WTC11 (cell line): ENCODE results near the gene COA5. TPM values are rescaled to one million over a fixed set of nuclear protein-coding genes. Genes with fewer than 3 reads are reported as not detected.

Experiments
- ATAC-seq: fragments of 200-7000 bp; cut with Tn5 transposase; 2 replicates; pipeline ENCODE4 v1.10.0; 2021; ENCODE audit warnings: mild to moderate bottlenecking, moderate library complexity
- CTCF ChIA-PET: fragments of 300-600 bp; sonication (Branson Sonifier 250); formaldehyde crosslinking; loops from one replicate; lab custom pipeline; 2021; ENCODE audit warnings: antibody characterized with exemption; lab: Charles Lee
- POLR2A ChIA-PET: fragments of 350-600 bp; sonication (Branson Sonifier 250); formaldehyde crosslinking; loops from one replicate; lab custom pipeline; 2021; ENCODE audit warnings: antibody characterized with exemption; lab: Charles Lee
- DNase-seq: peaks from one replicate; pipeline ENCODE4 v3.0.0; 2021; ENCODE audit warnings: low spot score
- H3K27ac Mint-ChIP-seq: 2 replicates; pipeline ENCODE4 v1.8.0; 2021; ENCODE audit warnings: mixed read lengths
- H3K27me3 Mint-ChIP-seq: 2 replicates; pipeline ENCODE4 v1.8.0; 2021; ENCODE audit warnings: low read depth, mild to moderate bottlenecking, moderate library complexity, mixed read lengths
- H3K36me3 Mint-ChIP-seq: 2 replicates; pipeline ENCODE4 v1.8.0; 2021; ENCODE audit warnings: mixed read lengths
- H3K4me1 Mint-ChIP-seq: 2 replicates; pipeline ENCODE4 v1.8.0; 2022; ENCODE audit warnings: mixed read lengths
- H3K4me3 Mint-ChIP-seq: 2 replicates; pipeline ENCODE4 v1.8.0; 2021; ENCODE audit warnings: mild to moderate bottlenecking, moderate library complexity, mixed read lengths
- H3K9me3 Mint-ChIP-seq: 2 replicates; pipeline ENCODE4 v1.8.0; 2021; ENCODE audit warnings: mixed read lengths
- ATF2 ChIP-seq: sonication (generic); formaldehyde crosslinking; IDR thresholded peaks from 2 replicates; pipeline ENCODE4 v1.8.1; 2022; ENCODE audit warnings: low read depth, missing genetic modification reagents, borderline replicate concordance
- E2F4 ChIP-seq: sonication (generic); formaldehyde crosslinking; IDR thresholded peaks from 2 replicates; pipeline ENCODE4 v1.8.1; 2022; ENCODE audit warnings: low read depth, mild to moderate bottlenecking, moderate library complexity, missing genetic modification reagents, borderline replicate concordance
- E2F5 ChIP-seq: sonication (generic); formaldehyde crosslinking; IDR thresholded peaks from 2 replicates; pipeline ENCODE4 v1.8.1; 2022; ENCODE audit warnings: mild to moderate bottlenecking, moderate library complexity, missing genetic modification reagents
- ESRRA ChIP-seq: sonication (generic); formaldehyde crosslinking; IDR thresholded peaks from 2 replicates; pipeline ENCODE4 v1.8.1; 2022; ENCODE audit warnings: mild to moderate bottlenecking, missing genetic modification reagents, borderline replicate concordance
- HMGXB4 ChIP-seq: sonication (generic); formaldehyde crosslinking; IDR thresholded peaks from 2 replicates; pipeline ENCODE4 v1.8.1; 2023; ENCODE audit warnings: mild to moderate bottlenecking, moderate library complexity, missing genetic modification reagents
- IRF1 ChIP-seq: sonication (generic); formaldehyde crosslinking; IDR thresholded peaks from 2 replicates; pipeline ENCODE4 v1.8.0; 2023; ENCODE audit warnings: missing genetic modification reagents
- NFE2L1 ChIP-seq: sonication (generic); formaldehyde crosslinking; IDR thresholded peaks from 2 replicates; pipeline ENCODE4 v1.8.1; 2023; ENCODE audit warnings: missing genetic modification reagents
- OVOL2 ChIP-seq: fragments of 250-450 bp; sonication (Bioruptor Pico); IDR thresholded peaks from 2 replicates; pipeline ENCODE4 v1.9.0; 2021; ENCODE audit warnings: mild to moderate bottlenecking, borderline replicate concordance
- PRRX2 ChIP-seq: fragments of 250-450 bp; sonication (Bioruptor Pico); IDR thresholded peaks from 2 replicates; pipeline ENCODE4 v1.8.0; 2021; ENCODE audit warnings: mild to moderate bottlenecking
- STAT6 ChIP-seq: sonication (generic); formaldehyde crosslinking; conservative IDR thresholded peaks from 2 replicates; pipeline ENCODE4 v1.8.1; 2023; ENCODE audit warnings: mild to moderate bottlenecking, low read depth, missing genetic modification reagents, moderate library complexity
- ZBTB43 ChIP-seq: sonication (generic); formaldehyde crosslinking; IDR thresholded peaks from 2 replicates; pipeline ENCODE4 v1.8.1; 2023; ENCODE audit warnings: mild to moderate bottlenecking, missing genetic modification reagents
- ZNF121 ChIP-seq: sonication (generic); formaldehyde crosslinking; IDR thresholded peaks from 2 replicates; pipeline ENCODE4 v1.8.0; 2023; ENCODE audit warnings: missing genetic modification reagents
- ZNF281 ChIP-seq: sonication (generic); formaldehyde crosslinking; IDR thresholded peaks from 2 replicates; pipeline ENCODE4 v1.8.0; 2023; ENCODE audit warnings: mild to moderate bottlenecking, missing genetic modification reagents
- ZSCAN18 ChIP-seq: fragments of 250-450 bp; sonication (Bioruptor Pico); IDR thresholded peaks from 2 replicates; pipeline ENCODE4 v2.1.2; 2022; ENCODE audit warnings: mild to moderate bottlenecking, moderate library complexity
- total RNA-seq: library from RNA; stranded (reverse); gene quantifications from 3 replicates; pipeline ENCODE4 v1.2.3, GENCODE V29; 2021

COA5 gene
- total RNA-seq, 1 experiment from 2014 or later: 29.3 TPM

GRCh38 chr2:98654699-98655495 is 46.6 kb upstream of the COA5 start:
- no peak for DNase-seq
- Mint-ChIP-seq H3K9me3 (no peaks in the 10 kb centered on the region), H3K36me3 (no peaks in the 10 kb centered on the region), H3K4me1 (no peaks in the 10 kb centered on the region), H3K27ac (no peak overlapping the region), H3K4me3 (no peak overlapping the region), H3K27me3 (no peaks in the 10 kb centered on the region)
- ChIA-PET CTCF (interaction anchor here (0.6 kb wide), 1 partner anchor 182 kb away, joined by 5 read pairs; no protein-coding TSS in a partner anchor), POLR2A (no interaction called here)
- TF ChIP-seq NFE2L1 (CRISPR knock-in tag): no peak
- no peak for TF ChIP-seq ESRRA (CRISPR knock-in tag)
- TF ChIP-seq E2F5 (CRISPR knock-in tag): no peak
- no peak for TF ChIP-seq ATF2
- TF ChIP-seq ZNF121 (CRISPR knock-in tag): no peak
- TF ChIP-seq STAT6 (CRISPR knock-in tag): no peak
- TF ChIP-seq ZBTB43 (CRISPR knock-in tag): no peak
- TF ChIP-seq E2F4 (CRISPR knock-in tag): no peak
- no peak for TF ChIP-seq IRF1 (CRISPR knock-in tag)
- TF ChIP-seq HMGXB4 (CRISPR knock-in tag): no peak
- no peak for TF ChIP-seq ZSCAN18
- TF ChIP-seq ZNF281 (CRISPR knock-in tag): no peak
- no peak for TF ChIP-seq OVOL2
- TF ChIP-seq PRRX2 (CRISPR knock-in tag): no peak
- ATAC-seq: no peak
